H1 (cell line): ENCODE measurements around the gene STK39. TPM values are rescaled to one million over a fixed set of nuclear protein-coding genes. Genes with fewer than 3 reads are reported as not detected.

Source experiments
- CTCF ChIA-PET: fragments of 300-600 bp; sonication (Branson Sonifier 250); formaldehyde crosslinking; loops from one replicate; lab custom pipeline; 2021; ENCODE audit not compliant: partially characterized antibody; lab: Charles Lee
- POLR2A ChIA-PET: fragments of 300-600 bp; sonication (Branson Sonifier 250); formaldehyde crosslinking; loops from one replicate; lab custom pipeline; 2021; ENCODE audit warnings: inconsistent platforms; ENCODE audit not compliant: partially characterized antibody; lab: Charles Lee
- DNase-seq, 2 experiments: peaks; one replicate each; pipeline versions ENCODE4 v3.0.0 to v3.0.0-alpha.2; 2010 to 2022; ENCODE audit warnings: low spot score in 2 of 2, low read depth in 1 of 2, mixed read lengths in 1 of 2
- FAIRE-seq: peaks from 2 replicates; lab custom pipeline; 2011; peaks lifted over from hg19 to GRCh38; lab: Jason Lieb, UNC
- H2AFZ ChIP-seq: 2 replicates; pipeline ENCODE4 v1.8.1; 2012; ENCODE audit warnings: low read length, inconsistent platforms
- H2AK5ac ChIP-seq: 2 replicates; pipeline ENCODE4 v1.6.1; 2013; ENCODE audit warnings: low read depth, low read length
- H2BK120ac ChIP-seq: replicated peaks from 2 replicates; pipeline ENCODE3; 2013; ENCODE audit warnings: low read depth, low read length, inconsistent platforms
- H2BK12ac ChIP-seq: 2 replicates; pipeline ENCODE4 v1.6.1; 2013; ENCODE audit warnings: low read depth, low read length
- H2BK15ac ChIP-seq: 2 replicates; pipeline ENCODE4 v1.6.1; 2013; ENCODE audit warnings: low read length
- H2BK20ac ChIP-seq: 2 replicates; pipeline ENCODE4 v1.6.1; 2013; ENCODE audit warnings: low read length
- H2BK5ac ChIP-seq: 2 replicates; pipeline ENCODE4 v1.6.1; 2013; ENCODE audit warnings: low read depth, low read length
- H3K14ac ChIP-seq: 2 replicates; pipeline ENCODE4 v1.6.1; 2013; ENCODE audit warnings: inconsistent platforms; ENCODE audit not compliant: insufficient read length
- H3K18ac ChIP-seq: 2 replicates; pipeline ENCODE4 v1.6.1; 2013; ENCODE audit warnings: low read length; ENCODE audit errors: extremely low read depth
- H3K23ac ChIP-seq: 2 replicates; pipeline ENCODE4 v1.6.1; 2013; ENCODE audit warnings: inconsistent platforms; ENCODE audit not compliant: insufficient read length
- H3K23me2 ChIP-seq: 2 replicates; pipeline ENCODE4 v1.6.1; 2013; ENCODE audit warnings: low read depth, low read length
- H3K27ac ChIP-seq: 2 replicates; pipeline ENCODE4 v1.6.1; 2011; ENCODE audit warnings: low read depth, low read length, inconsistent platforms
- H3K27me3 ChIP-seq, 4 experiments: replicated peaks in 1 of 4; 1 replicate in 1 of 4; 2 replicates in 3 of 4; pipeline versions ENCODE4 v1.6.1 to v1.8.1; 2011 to 2013; ENCODE audit warnings: low read length in 3 of 4, mild to moderate bottlenecking in 3 of 4, inconsistent platforms in 2 of 4, mixed read lengths in 2 of 4, moderate library complexity in 1 of 4; ENCODE audit not compliant: control insufficient read depth in 3 of 4, insufficient read depth in 3 of 4; ENCODE audit errors: extremely low read depth in 1 of 4
- H3K36me3 ChIP-seq, 4 experiments: 2 replicates each; pipeline versions ENCODE4 v1.6.1 to v1.8.1; 2011 to 2013; ENCODE audit warnings: mild to moderate bottlenecking in 4 of 4, low read length in 3 of 4, moderate library complexity in 2 of 4, control low read depth in 1 of 4, inconsistent platforms in 1 of 4; ENCODE audit not compliant: insufficient read depth in 4 of 4, control insufficient read depth in 2 of 4
- H3K4ac ChIP-seq: replicated peaks from 2 replicates; pipeline ENCODE3; 2013; ENCODE audit warnings: low read length, low read depth, mixed read lengths, inconsistent platforms; ENCODE audit not compliant: insufficient read length
- H3K4me1 ChIP-seq, 4 experiments: replicated peaks in 1 of 4; 1 replicate in 1 of 4; 2 replicates in 3 of 4; pipeline versions ENCODE4 v1.6.1 to v1.8.1; 2011 to 2013; ENCODE audit warnings: low read length in 3 of 4, inconsistent platforms in 2 of 4, mixed read lengths in 1 of 4; ENCODE audit not compliant: insufficient read depth in 4 of 4, control insufficient read depth in 3 of 4
- H3K4me2 ChIP-seq, 2 experiments: 2 replicates each; pipeline versions ENCODE4 v1.6.1 to v1.8.1; 2011 to 2013; ENCODE audit warnings: low read depth in 2 of 2, low read length in 2 of 2, control low read depth in 1 of 2, inconsistent platforms in 1 of 2, mild to moderate bottlenecking in 1 of 2; ENCODE audit not compliant: insufficient read depth in 1 of 2
- H3K4me3 ChIP-seq, 4 experiments: fragments of 200-600, 300-600 bp in 1 of 4; sonication (generic), shearing (Covaris generic), sonication (Bioruptor Twin) in 1 of 4; 2 replicates each; pipeline versions ENCODE4 v1.5.1 to v1.8.1; 2011 to 2016; ENCODE audit warnings: low read length in 4 of 4, low read depth in 3 of 4, control low read depth in 2 of 4, inconsistent platforms in 2 of 4, mild to moderate bottlenecking in 2 of 4, mixed read lengths in 1 of 4, moderate library complexity in 1 of 4; ENCODE audit not compliant: insufficient read depth in 2 of 4; ENCODE audit errors: extremely low read depth in 1 of 4
- H3K56ac ChIP-seq: replicated peaks from 2 replicates; pipeline ENCODE3; 2013; ENCODE audit warnings: low read depth, mild to moderate bottlenecking, mixed read lengths, low read length, inconsistent platforms; ENCODE audit not compliant: insufficient read length
- H3K79me1 ChIP-seq: 2 replicates; pipeline ENCODE4 v1.6.1; 2013; ENCODE audit warnings: low read depth, low read length, control low read depth
- H3K79me2 ChIP-seq, 2 experiments: 2 replicates each; pipeline versions ENCODE4 v1.6.1 to v1.8.1; 2012 to 2013; ENCODE audit warnings: low read length in 2 of 2, mild to moderate bottlenecking in 2 of 2, inconsistent platforms in 1 of 2; ENCODE audit not compliant: insufficient read depth in 2 of 2, control insufficient read depth in 1 of 2
- H3K9ac ChIP-seq, 4 experiments: replicated peaks in 1 of 4; 1 replicate in 1 of 4; 2 replicates in 3 of 4; pipeline versions ENCODE4 v1.6.1 to v1.8.1; 2011 to 2013; ENCODE audit warnings: low read depth in 3 of 4, low read length in 3 of 4, control low read depth in 2 of 4, mild to moderate bottlenecking in 2 of 4, moderate library complexity in 2 of 4, inconsistent platforms in 1 of 4; ENCODE audit errors: extremely low read depth in 1 of 4
- H3K9me3 ChIP-seq, 2 experiments: 2 replicates each; pipeline versions ENCODE4 v1.6.1 to v1.8.1; 2012 to 2013; ENCODE audit warnings: mild to moderate bottlenecking in 2 of 2, moderate library complexity in 2 of 2, control low read depth in 1 of 2, inconsistent platforms in 1 of 2, low read depth in 1 of 2, low read length in 1 of 2, mixed read lengths in 1 of 2; ENCODE audit not compliant: insufficient read depth in 2 of 2
- H4K20me1 ChIP-seq, 2 experiments: replicated peaks in 1 of 2; 2 replicates each; pipeline versions ENCODE3 to v1.8.1; 2011 to 2013; ENCODE audit warnings: inconsistent platforms in 2 of 2, low read length in 2 of 2, mild to moderate bottlenecking in 1 of 2; ENCODE audit not compliant: insufficient read depth in 2 of 2, control insufficient read depth in 1 of 2
- H4K5ac ChIP-seq: 2 replicates; pipeline ENCODE4 v1.6.1; 2013; ENCODE audit warnings: low read length, low read depth, mixed read lengths, inconsistent platforms; ENCODE audit not compliant: insufficient read length
- H4K8ac ChIP-seq: 2 replicates; pipeline ENCODE4 v1.8.0; 2013; ENCODE audit warnings: mild to moderate bottlenecking, moderate library complexity, low read length, inconsistent platforms; ENCODE audit not compliant: insufficient read depth; ENCODE audit errors: extremely low read depth
- H4K91ac ChIP-seq: replicated peaks from 2 replicates; pipeline ENCODE3; 2013; ENCODE audit warnings: low read length, mixed read lengths, inconsistent platforms; ENCODE audit not compliant: insufficient read length
- BACH1 ChIP-seq: IDR thresholded peaks from 2 replicates; pipeline ENCODE4 v1.6.1; 2012; ENCODE audit warnings: low read length, improper control_type of control experiment
- CBX5 ChIP-seq: fragments of 300-800, 300-1000 bp; sonication (generic); IDR thresholded peaks from 2 replicates; pipeline ENCODE4 v1.7.1; 2016; ENCODE audit warnings: antibody characterized with exemption, low read length, low read depth
- E2F6 ChIP-seq: IDR thresholded peaks from 2 replicates; pipeline ENCODE4 v1.6.1; 2012; ENCODE audit warnings: inconsistent platforms
- FOSL1 ChIP-seq: IDR thresholded peaks from 2 replicates; pipeline ENCODE4 v1.6.1; 2011; ENCODE audit warnings: mild to moderate bottlenecking, low read depth, low read length, moderate library complexity; ENCODE audit not compliant: insufficient read depth
- HDAC6 ChIP-seq: IDR thresholded peaks from one replicate; pipeline ENCODE4 v1.7.1; 2012; ENCODE audit warnings: low read depth, mild to moderate bottlenecking, inconsistent platforms, low read length, moderate library complexity
- KDM5A ChIP-seq: fragments of 200-600 bp; IDR thresholded peaks from 2 replicates; pipeline ENCODE4 v1.7.1; 2012; ENCODE audit warnings: mild to moderate bottlenecking, low read length, inconsistent platforms, mixed read lengths
- POLR2A ChIP-seq, 2 experiments: IDR thresholded peaks; 1 replicate in 1 of 2; 2 replicates in 1 of 2; pipeline ENCODE4 v1.6.1; 2011; ENCODE audit warnings: low read depth in 2 of 2, low read length in 2 of 2, mild to moderate bottlenecking in 2 of 2; ENCODE audit errors: control extremely low read depth in 1 of 2
- RXRA ChIP-seq: IDR thresholded peaks from 2 replicates; pipeline ENCODE4 v1.6.1; 2011; ENCODE audit warnings: low read depth, mild to moderate bottlenecking, low read length, moderate library complexity; ENCODE audit not compliant: insufficient read depth
- SUZ12 ChIP-seq: fragments of 200-600 bp; sonication (generic); IDR thresholded peaks from 2 replicates; pipeline ENCODE4 v1.6.1; 2012; ENCODE audit warnings: mild to moderate bottlenecking, inconsistent platforms, low read length, moderate library complexity, mixed read lengths
- WGBS, 2 experiments: shearing (Covaris generic) in 1 of 2; methylation state at CpG; one replicate each; pipeline versions ENCODE4 v1.1.6 to v1.1.7; 2013 to 2015; ENCODE audit warnings: low lambda C conversion rate in 2 of 2, mixed read lengths in 2 of 2, inconsistent platforms in 1 of 2, low coverage in 1 of 2, missing lambda C conversion rate in 1 of 2; ENCODE audit not compliant: insufficient replicate concordance in 2 of 2, insufficient coverage in 1 of 2, insufficient read length in 1 of 2; ENCODE audit errors: extremely low coverage in 1 of 2, missing lambda C conversion rate in 1 of 2; 5-methylcytosine and 5-hydroxymethylcytosine counted together
- polyA plus RNA-seq, 7 experiments: library from polyadenylated mRNA; depleted of rRNA in 3 of 7; stranded (reverse) in 5 of 7; unstranded in 2 of 7; fragments of >200 nt in 5 of 7; fragments of 200-250 nt in 2 of 7; gene quantifications; 1 replicate in 5 of 7; 2 replicates in 1 of 7; 4 replicates in 1 of 7; pipeline versions ENCODE4 v1.2.1 to v1.2.3, GENCODE V29; 2011 to 2013; ENCODE audit warnings: missing spikeins in 2 of 7, mixed read lengths in 2 of 7
- total RNA-seq: library from RNA; stranded (reverse); fragmentation: NEBNext Ultra II Directional; extraction: Animal tissue kit (Norgen Biotek cat#: 25700); gene quantifications from 2 replicates; pipeline ENCODE4 v1.2.1, GENCODE V29; 2021

The STK39 gene
- total and polyA plus RNA-seq, 2 of the 8 experiments (the other 6 are each of a cell fraction or from before 2014, with no cell fraction given), result 13.7 to 23.8 TPM

GRCh38 chr2:167966937-167967913 lies 280.2 kb downstream of the STK39 start:
- Histone ChIP-seq H3K9me3 (peaks cover 12 to 18% of the 10 kb centered on the region in 2 experiments), H3K4me3 (no peak overlapping the region), H3K4me2 (no peak overlapping the region), H3K9ac (no peak overlapping the region), H3K4me1 (no peaks in the 10 kb centered on the region), H3K27ac (no peak overlapping the region), H3K4ac (no peak overlapping the region), H3K18ac (no peak overlapping the region), H2AK5ac (no peak overlapping the region), H2BK15ac (no peak overlapping the region), H4K20me1 (peaks cover 0 to 2% of the 10 kb centered on the region in 2 experiments), H4K5ac (no peak overlapping the region), H3K27me3 (no peaks in the 10 kb centered on the region), H3K79me1 (no peaks in the 10 kb centered on the region), H3K23me2 (no peaks in the 10 kb centered on the region), H3K36me3 (peaks cover 0 to 9% (median 0%) of the 10 kb centered on the region in 4 experiments; a peak in 3 of 8 replicates), H2AFZ (no peak overlapping the region), H3K23ac (no peak overlapping the region), H3K56ac (no peak overlapping the region), H2BK20ac (no peak overlapping the region), H3K79me2 (no peaks in the 10 kb centered on the region), H3K14ac (no peak overlapping the region), H2BK12ac (no peak overlapping the region), H4K8ac (no peak overlapping the region; the same call in 1 of the 2 replicates), H4K91ac (no peak overlapping the region), H2BK5ac (no peak overlapping the region), H2BK120ac (no peak overlapping the region)
- WGBS, 2 experiments, result 91% methylated on average over 9 of the region's 9 CpGs; no CpG with 5 or more reads in 1 of the 2 experiments
- FAIRE-seq (no peak), DNase-seq (no peak)
- CTCF ChIA-PET, result interaction anchor here (0.6 to 3.8 kb wide), 6 partner anchors 21 to 569 kb away, joined by 3 to 59 read pairs (median 4); no protein-coding TSS in a partner anchor
- POLR2A ChIA-PET, result interaction anchor here (0.6 kb wide), 1 partner anchor 106 kb away, joined by 3 read pairs; no protein-coding TSS in a partner anchor
- no peak for TF ChIP-seq RXRA
- TF ChIP-seq CBX5, result no peak
- no peak for TF ChIP-seq KDM5A
- no peak for TF ChIP-seq BACH1
- TF ChIP-seq E2F6, result no peak
- TF ChIP-seq POLR2A (IDR thresholded peaks at IDR 0.05; ENCODE audit: control extremely low read depth in 1 of 2, low read depth in 2 of 2, low read length in 2 of 2), result no peak
- no peak for TF ChIP-seq HDAC6
- TF ChIP-seq SUZ12, result no peak
- TF ChIP-seq FOSL1, result no peak
